Endothelial cell of umbilical vein (primary cell): ENCODE measurements around the gene CALML6. TPM values are rescaled to one million over a fixed set of nuclear protein-coding genes. Genes with fewer than 3 reads are reported as not detected.
A peak's percentile ranks its signal among the peaks of the same experiment; 100 is the strongest.

ENCODE experiments used
- BruUV-seq: library from RNA; stranded (reverse); fragments of 400-500 nt; replicated peaks from 2 replicates; lab custom pipeline; 2021; lab: Mats Ljungman, UMichigan
- CTCF ChIA-PET: fragments of 300-600, 350-600 bp; sonication (Branson Sonifier 250); formaldehyde crosslinking; loops from one replicate; lab custom pipeline; 2021; ENCODE audit warnings: antibody characterized with exemption, inconsistent platforms; lab: Charles Lee
- POLR2A ChIA-PET: fragments of 300-600, 350-600 bp; sonication (Branson Sonifier 250); formaldehyde crosslinking; loops from one replicate; lab custom pipeline; 2021; ENCODE audit warnings: antibody characterized with exemption, inconsistent platforms; lab: Charles Lee
- DNase-seq: peaks from one replicate; pipeline ENCODE4 v3.0.0-alpha.2; 2011; ENCODE audit warnings: low read depth, low spot score
- FAIRE-seq: peaks from 2 replicates; lab custom pipeline; 2011; peaks lifted over from hg19 to GRCh38; lab: Jason Lieb, UNC
- H2AFZ ChIP-seq: 2 replicates; pipeline ENCODE4 v1.6.0; 2012; ENCODE audit warnings: low read depth, low read length, control low read depth, inconsistent platforms
- H3K27ac ChIP-seq: 2 replicates; pipeline ENCODE4 v1.5.1; 2011; ENCODE audit warnings: low read depth, mild to moderate bottlenecking, control low read depth, low read length, moderate library complexity; ENCODE audit not compliant: insufficient read depth
- H3K27me3 ChIP-seq, 2 experiments: 2 replicates each; pipeline versions ENCODE4 v1.6.0 to v1.6.1; 2011; ENCODE audit warnings: low read length in 2 of 2, mixed read lengths in 1 of 2; ENCODE audit not compliant: control insufficient read depth in 2 of 2, insufficient read depth in 2 of 2
- H3K36me3 ChIP-seq, 2 experiments: 2 replicates in 1 of 2; 3 replicates in 1 of 2; pipeline ENCODE4 v1.5.1; 2011; ENCODE audit warnings: low read length in 2 of 2, mild to moderate bottlenecking in 1 of 2, moderate library complexity in 1 of 2; ENCODE audit not compliant: control insufficient read depth in 2 of 2, insufficient read depth in 2 of 2; ENCODE audit errors: extremely low read depth in 1 of 2
- H3K4me1 ChIP-seq: 3 replicates; pipeline ENCODE4 v1.5.1; 2011; ENCODE audit warnings: mild to moderate bottlenecking, low read length; ENCODE audit not compliant: control insufficient read depth, insufficient read depth; ENCODE audit errors: extremely low read depth
- H3K4me2 ChIP-seq: 2 replicates; pipeline ENCODE4 v1.6.1; 2011; ENCODE audit warnings: low read length, control low read depth, mixed read lengths; ENCODE audit not compliant: insufficient read depth
- H3K4me3 ChIP-seq, 3 experiments: fragments of 200-600 bp in 1 of 3; sonication (generic), shearing (Covaris generic) in 1 of 3; replicated peaks in 1 of 3; 2 replicates each; pipeline ENCODE4 v1.5.1; 2011 to 2016; ENCODE audit warnings: control low read depth in 3 of 3, low read length in 3 of 3, mild to moderate bottlenecking in 2 of 3, inconsistent platforms in 1 of 3, low read depth in 1 of 3, moderate library complexity in 1 of 3; ENCODE audit not compliant: insufficient read depth in 1 of 3
- H3K79me2 ChIP-seq: 2 replicates; pipeline ENCODE4 v1.6.0; 2012; ENCODE audit warnings: low read length, inconsistent platforms; ENCODE audit not compliant: control insufficient read depth, insufficient read depth
- H3K9ac ChIP-seq: replicated peaks from 2 replicates; pipeline ENCODE3; 2011; ENCODE audit warnings: low read length, control low read depth; ENCODE audit not compliant: insufficient read depth; ENCODE audit errors: extremely low read depth
- H3K9me1 ChIP-seq: replicated peaks from 3 replicates; pipeline ENCODE4 v1.6.0; 2011; ENCODE audit warnings: mild to moderate bottlenecking, low read length; ENCODE audit not compliant: control insufficient read depth, insufficient read depth; ENCODE audit errors: extremely low read depth
- H3K9me3 ChIP-seq: replicated peaks from 2 replicates; pipeline ENCODE4 v1.5.1; 2012; ENCODE audit warnings: low read length, inconsistent platforms; ENCODE audit not compliant: control insufficient read depth, insufficient read depth
- H4K20me1 ChIP-seq: replicated peaks from 2 replicates; pipeline ENCODE3; 2011; ENCODE audit warnings: mild to moderate bottlenecking, low read length; ENCODE audit not compliant: control insufficient read depth, insufficient read depth; ENCODE audit errors: extremely low read depth
- EZH2 ChIP-seq: IDR thresholded peaks from 2 replicates; pipeline ENCODE4 v1.6.1; 2012; ENCODE audit warnings: borderline replicate concordance, low read depth, mild to moderate bottlenecking, moderate library complexity, low read length, inconsistent platforms; ENCODE audit not compliant: severe bottlenecking
- FOS ChIP-seq: IDR thresholded peaks from 2 replicates; pipeline ENCODE4 v1.6.1; 2011; ENCODE audit warnings: mild to moderate bottlenecking, low read length, moderate library complexity, borderline replicate concordance; ENCODE audit not compliant: insufficient read depth
- GATA2 ChIP-seq: IDR thresholded peaks from 2 replicates; pipeline ENCODE4 v1.7.0; 2011; ENCODE audit warnings: low read depth, mild to moderate bottlenecking, moderate library complexity, mixed read lengths, low read length; ENCODE audit not compliant: insufficient read length, insufficient read depth
- JUN ChIP-seq: IDR thresholded peaks from 2 replicates; pipeline ENCODE4 v1.6.1; 2011; ENCODE audit warnings: borderline replicate concordance, low read depth; ENCODE audit not compliant: insufficient read length, insufficient read depth
- MYC ChIP-seq: IDR thresholded peaks from one replicate; pipeline ENCODE4 v1.6.1; 2011; ENCODE audit warnings: mild to moderate bottlenecking, low read depth, low read length
- POLR2A ChIP-seq: IDR thresholded peaks from 2 replicates; pipeline ENCODE4 v1.6.1; 2012; ENCODE audit warnings: low read depth, mild to moderate bottlenecking, control low read depth, low read length
- POLR2AphosphoS5 ChIP-seq: IDR thresholded peaks from 2 replicates; pipeline ENCODE4 v1.6.1; 2012; ENCODE audit warnings: low read depth, mild to moderate bottlenecking, control low read depth, low read length, moderate library complexity; ENCODE audit not compliant: insufficient read depth
- dilution Hi-C: fragments of 300-500 bp; cut with MboI; formaldehyde crosslinking; loops from one replicate; pipeline ENCODE4 v1.15.0; 2019; ENCODE audit warnings: low sequenced_read_pairs; ENCODE audit not compliant: extremely low pct_ligation_motif_present
- intact Hi-C: fragments of 100-400 bp; cut with micrococcal nuclease; formaldehyde crosslinking; loops from one replicate; pipeline ENCODE4 v1.10.0; 2022
- polyA plus RNA-seq, 4 experiments: library from polyadenylated mRNA; depleted of rRNA in 3 of 4; stranded (reverse) in 3 of 4; unstranded in 1 of 4; fragments of >200 nt; gene quantifications; 2 replicates each; pipeline versions ENCODE4 v1.2.1 to v1.2.3, GENCODE V29; 2011 to 2012; ENCODE audit warnings: missing spikeins in 1 of 4
- total RNA-seq: library from RNA; stranded (reverse); gene quantifications from 2 replicates; pipeline ENCODE4 v1.2.3, GENCODE V29; 2021
- TF ChIP-seq, protein P1 (sequence below): IDR thresholded peaks from 2 replicates; pipeline ENCODE4 v1.6.1; 2011; ENCODE audit not compliant: insufficient read depth, insufficient read length
- TF ChIP-seq, protein P2 (sequence below), 2 donors: IDR thresholded peaks; 1 replicate in 1 of 2; 2 replicates in 1 of 2; pipeline ENCODE4 v1.5.1; 2011; ENCODE audit warnings: low read length in 2 of 2, mild to moderate bottlenecking in 2 of 2, moderate library complexity in 2 of 2, control low read depth in 1 of 2, inconsistent platforms in 1 of 2, low read depth in 1 of 2; ENCODE audit not compliant: insufficient read depth in 1 of 2; ENCODE audit errors: extremely low read depth in 1 of 2

Gene CALML6
- total and polyA plus RNA-seq, 2 donors (not counting 3 experiments of a cell fraction or from before 2014, with no cell fraction given), result 0.36 to 0.44 TPM

GRCh38 chr1:1892079-1892762, 22.8 kb upstream of the CALML6 start:
- no peak overlapping the region for H3K27ac ChIP-seq

DNA sequence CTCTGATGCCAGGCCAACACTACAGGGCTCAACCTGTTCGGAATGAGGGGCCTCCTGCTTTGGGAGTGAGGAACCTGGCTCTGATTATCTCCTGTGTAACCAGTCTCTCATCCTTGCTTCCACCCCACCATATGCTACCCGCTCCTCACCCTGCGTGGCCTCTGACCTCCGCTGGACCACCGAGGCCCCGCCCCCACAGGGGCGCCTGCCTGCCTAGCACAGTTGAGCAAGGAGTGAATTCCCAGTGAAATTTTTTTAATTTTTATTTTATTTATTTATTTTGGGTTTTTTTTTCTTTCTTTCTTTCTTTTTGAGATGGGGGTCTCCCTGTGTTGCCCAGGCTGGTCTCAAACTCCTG, 22.3 kb upstream of the CALML6 start:
- no peak overlapping the region for H3K4me3 ChIP-seq
- intact Hi-C loops, result no loop called here
- CTCF ChIA-PET, result interaction anchor here (1.6 kb wide), 1 partner anchor 13 kb away, joined by 12 read pairs; no protein-coding TSS in a partner anchor

More at GRCh38 chr1:1892079-1892762, 22.8 kb upstream of the CALML6 start:
- intact Hi-C loops, result no loop called here
- Histone ChIP-seq H4K20me1 (peaks cover 10% of the 10 kb centered on the region), H3K4me2 (peak overlapping the region; percentile 31), H3K79me2 (peaks cover 32% of the 10 kb centered on the region), H3K9ac (no peak overlapping the region), H3K9me1 (no peaks in the 10 kb centered on the region), H3K9me3 (no peaks in the 10 kb centered on the region), H3K4me1 (peaks cover 22% of the 10 kb centered on the region), H3K36me3 (no peaks in the 10 kb centered on the region), H3K4me3 (peak overlapping the region in 2 of 3 experiments; percentile 21 to 79), H3K27me3 (no peaks in the 10 kb centered on the region), H2AFZ (peak overlapping the region; percentile 55)
- no peak for FAIRE-seq
- DNase-seq, result no peak
- ChIA-PET CTCF (interaction anchor here (1.6 kb wide), 2 partner anchors 14 to 17 kb away, joined by 7 to 12 read pairs; no protein-coding TSS in a partner anchor), POLR2A (no interaction called here)
- TF ChIP-seq, protein P1, sequence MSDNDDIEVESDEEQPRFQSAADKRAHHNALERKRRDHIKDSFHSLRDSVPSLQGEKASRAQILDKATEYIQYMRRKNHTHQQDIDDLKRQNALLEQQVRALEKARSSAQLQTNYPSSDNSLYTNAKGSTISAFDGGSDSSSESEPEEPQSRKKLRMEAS, result no peak
- BruUV-seq, result no TSS peak
- dilution Hi-C loops, result no loop called here

More for the DNA sequence above, 22.3 kb upstream of the CALML6 start:
- H3K27ac ChIP-seq, result no peak overlapping the region
- no peaks in the 10 kb centered on the region for H3K9me3 ChIP-seq
- POLR2A ChIA-PET, result no interaction called here
- H2AFZ ChIP-seq, result no peak overlapping the region
- H3K4me2 ChIP-seq, result no peak overlapping the region
- BruUV-seq, result no TSS peak
- DNase-seq (no peak), FAIRE-seq (no peak)
- H3K79me2 ChIP-seq, result peaks cover 27% of the 10 kb centered on the region
- peaks cover 19% of the 10 kb centered on the region for H3K4me1 ChIP-seq
- dilution Hi-C loops, result no loop called here
- no peaks in the 10 kb centered on the region for H3K9me1 ChIP-seq
- no peaks in the 10 kb centered on the region for H3K36me3 ChIP-seq
- H3K27me3 ChIP-seq, result no peaks in the 10 kb centered on the region
- no peak overlapping the region for H3K9ac ChIP-seq
- peaks cover 6% of the 10 kb centered on the region for H4K20me1 ChIP-seq
- no peak for TF ChIP-seq MYC
- TF ChIP-seq, protein P1, result no peak
- TF ChIP-seq POLR2A, result no peak
- no peak for TF ChIP-seq POLR2AphosphoS5
- no peak for TF ChIP-seq EZH2
- no peak for TF ChIP-seq GATA2
- no peak for TF ChIP-seq JUN
- no peak for TF ChIP-seq FOS
- TF ChIP-seq, protein P2, sequence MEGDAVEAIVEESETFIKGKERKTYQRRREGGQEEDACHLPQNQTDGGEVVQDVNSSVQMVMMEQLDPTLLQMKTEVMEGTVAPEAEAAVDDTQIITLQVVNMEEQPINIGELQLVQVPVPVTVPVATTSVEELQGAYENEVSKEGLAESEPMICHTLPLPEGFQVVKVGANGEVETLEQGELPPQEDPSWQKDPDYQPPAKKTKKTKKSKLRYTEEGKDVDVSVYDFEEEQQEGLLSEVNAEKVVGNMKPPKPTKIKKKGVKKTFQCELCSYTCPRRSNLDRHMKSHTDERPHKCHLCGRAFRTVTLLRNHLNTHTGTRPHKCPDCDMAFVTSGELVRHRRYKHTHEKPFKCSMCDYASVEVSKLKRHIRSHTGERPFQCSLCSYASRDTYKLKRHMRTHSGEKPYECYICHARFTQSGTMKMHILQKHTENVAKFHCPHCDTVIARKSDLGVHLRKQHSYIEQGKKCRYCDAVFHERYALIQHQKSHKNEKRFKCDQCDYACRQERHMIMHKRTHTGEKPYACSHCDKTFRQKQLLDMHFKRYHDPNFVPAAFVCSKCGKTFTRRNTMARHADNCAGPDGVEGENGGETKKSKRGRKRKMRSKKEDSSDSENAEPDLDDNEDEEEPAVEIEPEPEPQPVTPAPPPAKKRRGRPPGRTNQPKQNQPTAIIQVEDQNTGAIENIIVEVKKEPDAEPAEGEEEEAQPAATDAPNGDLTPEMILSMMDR (IDR thresholded peaks at IDR 0.05; ENCODE audit: extremely low read depth in 1 of 2, insufficient read depth in 1 of 2, low read depth in 1 of 2, low read length in 2 of 2), result no peak
